GM12878 (cell line): Measurements from ENCODE around the gene IGFBP3. TPM values are rescaled to one million over a fixed set of nuclear protein-coding genes. Genes with fewer than 3 reads are reported as not detected.

Source experiments
- ATAC-seq: fragments of 200-7000 bp; cut with Tn5 transposase; 3 replicates; pipeline ENCODE4 v1.9.1; 2020; ENCODE audit warnings: mild to moderate bottlenecking, moderate library complexity
- BruUV-seq: library from RNA; stranded (reverse); fragments of 400-500 nt; replicated peaks from 2 replicates; lab custom pipeline; 2021; lab: Mats Ljungman, UMichigan
- CTCF ChIA-PET: fragments of 300-600 bp; sonication (Branson Sonifier 250); formaldehyde crosslinking; extraction: SDS; loops from one replicate; lab custom pipeline; 2021; ENCODE audit warnings: inconsistent platforms; lab: Yijun Ruan, JAX
- POLR2A ChIA-PET: fragments of 350-600 bp; formaldehyde crosslinking; extraction: SDS; loops from one replicate; lab custom pipeline; 2021; ENCODE audit warnings: inconsistent platforms; lab: Charles Lee
- RAD21 ChIA-PET: fragments of 300-600 bp; sonication (Branson Sonifier 250); formaldehyde crosslinking; loops from one replicate; lab custom pipeline; 2023; ENCODE audit warnings: antibody characterized with exemption; ENCODE audit not compliant: unreplicated experiment; lab: Charles Lee
- SMC1A ChIA-PET: fragments of 300-600 bp; sonication (Branson Sonifier 250); formaldehyde crosslinking; loops from one replicate; lab custom pipeline; 2023; ENCODE audit not compliant: unreplicated experiment, uncharacterized antibody; lab: Charles Lee
- DNase-seq: peaks from one replicate; pipeline ENCODE4 v3.0.0-alpha.2; 2011; ENCODE audit warnings: low read depth, low spot score
- FAIRE-seq: peaks from 3 replicates; lab custom pipeline; 2011; peaks lifted over from hg19 to GRCh38; lab: Jason Lieb, UNC
- H2AFZ ChIP-seq: 2 replicates; pipeline ENCODE4 v1.6.0; 2011; ENCODE audit warnings: low read depth, low read length, control low read depth; ENCODE audit not compliant: control insufficient read depth
- H3K27ac ChIP-seq: 2 replicates; pipeline ENCODE4 v1.5.1; 2011; ENCODE audit warnings: control low read depth; ENCODE audit not compliant: control insufficient read depth, insufficient read depth
- H3K27me3 ChIP-seq, 2 experiments: replicated peaks in 1 of 2; 2 replicates each; pipeline versions ENCODE4 v1.6.0 to v1.6.1; 2011; ENCODE audit warnings: low read length in 1 of 2; ENCODE audit not compliant: control insufficient read depth in 2 of 2, insufficient read depth in 2 of 2
- H3K36me3 ChIP-seq, 2 experiments: 2 replicates each; pipeline ENCODE4 v1.5.1; 2011; ENCODE audit warnings: low read length in 1 of 2; ENCODE audit not compliant: control insufficient read depth in 2 of 2, insufficient read depth in 2 of 2
- H3K4me1 ChIP-seq: 2 replicates; pipeline ENCODE4 v1.6.1; 2011; ENCODE audit warnings: mild to moderate bottlenecking, low read length, moderate library complexity, mixed read lengths; ENCODE audit not compliant: control insufficient read depth, insufficient read depth
- H3K4me2 ChIP-seq: 2 replicates; pipeline ENCODE4 v1.6.0; 2011; ENCODE audit warnings: control low read depth; ENCODE audit not compliant: control insufficient read depth, insufficient read depth
- H3K4me3 ChIP-seq: fragments of 200-600 bp; sonication (generic); 2 replicates; pipeline ENCODE4 v1.5.1; 2016
- H3K79me2 ChIP-seq: 2 replicates; pipeline ENCODE4 v1.6.0; 2011; ENCODE audit warnings: low read length; ENCODE audit not compliant: control insufficient read depth, insufficient read depth
- H3K9ac ChIP-seq: 2 replicates; pipeline ENCODE4 v1.8.0; 2011; ENCODE audit warnings: low read length, control low read depth, mixed read lengths; ENCODE audit not compliant: control insufficient read depth, insufficient read depth
- H3K9me3 ChIP-seq: replicated peaks from 3 replicates; pipeline ENCODE4 v1.5.1; 2011; ENCODE audit warnings: mild to moderate bottlenecking, low read length; ENCODE audit not compliant: control insufficient read depth, insufficient read depth
- H4K20me1 ChIP-seq: 2 replicates; pipeline ENCODE4 v1.6.0; 2011; ENCODE audit not compliant: control insufficient read depth, insufficient read depth
- DPF2 ChIP-seq: fragments of 450-650 bp; IDR thresholded peaks from 2 replicates; pipeline ENCODE4 v1.6.1; 2017; ENCODE audit warnings: mild to moderate bottlenecking
- FOXK2 ChIP-seq: fragments of 450-650 bp; IDR thresholded peaks from 2 replicates; pipeline ENCODE4 v1.6.1; 2017; ENCODE audit warnings: mild to moderate bottlenecking, moderate library complexity
- HCFC1 ChIP-seq: fragments of 150-350 bp; IDR thresholded peaks from 2 replicates; pipeline ENCODE4 v1.6.1; 2014; ENCODE audit warnings: low read length
- IRF4 ChIP-seq: IDR thresholded peaks from 2 replicates; pipeline ENCODE4 v1.6.1; 2011; ENCODE audit warnings: low read depth, low read length
- MAX ChIP-seq: IDR thresholded peaks from 2 replicates; pipeline ENCODE4 v1.6.1; 2012; ENCODE audit warnings: low read depth, low read length, improper control_type of control experiment
- MEF2A ChIP-seq: IDR thresholded peaks from 2 replicates; pipeline ENCODE4 v1.6.1; 2011; ENCODE audit warnings: low read depth, mild to moderate bottlenecking, low read length, moderate library complexity; ENCODE audit not compliant: insufficient read depth
- NFXL1 ChIP-seq: fragments of 450-650 bp; IDR thresholded peaks from 2 replicates; pipeline ENCODE4 v1.6.1; 2017; ENCODE audit warnings: antibody characterized with exemption, mild to moderate bottlenecking, borderline replicate concordance
- PAX5 ChIP-seq: IDR thresholded peaks from 2 replicates; pipeline ENCODE4 v1.6.1; 2011; ENCODE audit warnings: low read depth, low read length, borderline replicate concordance
- PKNOX1 ChIP-seq: fragments of 450-650 bp; IDR thresholded peaks from 2 replicates; pipeline ENCODE4 v1.6.1; 2016; ENCODE audit warnings: mild to moderate bottlenecking
- POLR2A ChIP-seq: IDR thresholded peaks from 2 replicates; pipeline ENCODE4 v1.6.1; 2011; ENCODE audit warnings: low read depth, mild to moderate bottlenecking, low read length
- RAD21 ChIP-seq: IDR thresholded peaks from 2 replicates; pipeline ENCODE4 v1.6.1; 2011; ENCODE audit warnings: mild to moderate bottlenecking, low read depth, low read length, moderate library complexity; ENCODE audit not compliant: insufficient read depth
- SIX5 ChIP-seq: IDR thresholded peaks from 2 replicates; pipeline ENCODE4 v1.6.1; 2011; ENCODE audit warnings: mild to moderate bottlenecking, low read depth, low read length, moderate library complexity; ENCODE audit not compliant: severe bottlenecking
- SMC3 ChIP-seq: IDR thresholded peaks from 2 replicates; pipeline ENCODE4 v1.6.1; 2011; ENCODE audit warnings: low read length, improper control_type of control experiment, borderline replicate concordance
- TCF7 ChIP-seq: IDR thresholded peaks from 2 replicates; pipeline ENCODE4 v1.6.1; 2014; ENCODE audit warnings: antibody characterized with exemption, borderline replicate concordance
- WGBS: methylation state at CpG from one replicate; pipeline ENCODE4 v1.1.6; 2016; ENCODE audit warnings: low lambda C conversion rate; ENCODE audit not compliant: insufficient replicate concordance, insufficient coverage; ENCODE audit errors: missing lambda C conversion rate; 5-methylcytosine and 5-hydroxymethylcytosine counted together
- in situ Hi-C: fragments of 300-500 bp; cut with MboI; formaldehyde crosslinking; loops from 9 replicates; pipeline ENCODE4 v1.14.3; 2018; ENCODE audit warnings: mixed read lengths
- intact Hi-C: fragments of 100-400 bp; cut with micrococcal nuclease; formaldehyde crosslinking; loops from one replicate; pipeline ENCODE4 v1.14.2; 2022; ENCODE audit not compliant: unreplicated experiment
- polyA plus RNA-seq, 11 experiments: library from polyadenylated mRNA; depleted of rRNA in 4 of 11; unstranded in 6 of 11; stranded (reverse) in 5 of 11; fragments of >200 nt; fragmentation: Nextera tagmentation in 4 of 11; fragmentation: Illumina TruSeq in 1 of 11; extraction: Ambion mirVana in 4 of 11; extraction: Trizol in 1 of 11; gene quantifications; 1 replicate in 1 of 11; 2 replicates in 10 of 11; pipeline versions ENCODE4 v1.2.1 to v1.2.3, GENCODE V29; 2011 to 2016; ENCODE audit warnings: inconsistent platforms in 2 of 11, missing spikeins in 2 of 11, low read depth in 1 of 11
- total RNA-seq, 4 experiments: library from RNA; depleted of rRNA in 3 of 4; stranded (reverse); fragments of >200 nt in 3 of 4; fragmentation: Illumina TruSeq in 1 of 4; extraction: Trizol in 1 of 4; gene quantifications; 2 replicates each; pipeline versions ENCODE4 v1.2.1 to v1.2.3, GENCODE V29; 2013 to 2021
- TF ChIP-seq, protein P1 (sequence below), 3 experiments: IDR thresholded peaks in 2 of 3; conservative IDR thresholded peaks in 1 of 3; 2 replicates each; pipeline ENCODE4 v1.5.1; 2011; ENCODE audit warnings: low read depth in 3 of 3, low read length in 3 of 3, mild to moderate bottlenecking in 3 of 3, control low read depth in 2 of 3, moderate library complexity in 2 of 3, inconsistent platforms in 1 of 3, mixed read lengths in 1 of 3; ENCODE audit not compliant: control insufficient read depth in 2 of 3, insufficient read depth in 1 of 3; ENCODE audit errors: extremely low read depth in 1 of 3
- TF ChIP-seq, protein P2 (sequence below): fragments of 450-650 bp; formaldehyde crosslinking; IDR thresholded peaks from 2 replicates; pipeline ENCODE4 v1.4.0; 2022; ENCODE audit warnings: mild to moderate bottlenecking, moderate library complexity
- TF ChIP-seq, protein P3 (sequence below): IDR thresholded peaks from 2 replicates; pipeline ENCODE4 v1.6.1; 2012; ENCODE audit warnings: low read length, inconsistent platforms

The IGFBP3 gene
- total and polyA plus RNA-seq, 10 of the 15 experiments (the other 5 are each of a cell fraction or from before 2014, with no cell fraction given) = 6.0 to 28.0 (median 15.6) TPM

DNA sequence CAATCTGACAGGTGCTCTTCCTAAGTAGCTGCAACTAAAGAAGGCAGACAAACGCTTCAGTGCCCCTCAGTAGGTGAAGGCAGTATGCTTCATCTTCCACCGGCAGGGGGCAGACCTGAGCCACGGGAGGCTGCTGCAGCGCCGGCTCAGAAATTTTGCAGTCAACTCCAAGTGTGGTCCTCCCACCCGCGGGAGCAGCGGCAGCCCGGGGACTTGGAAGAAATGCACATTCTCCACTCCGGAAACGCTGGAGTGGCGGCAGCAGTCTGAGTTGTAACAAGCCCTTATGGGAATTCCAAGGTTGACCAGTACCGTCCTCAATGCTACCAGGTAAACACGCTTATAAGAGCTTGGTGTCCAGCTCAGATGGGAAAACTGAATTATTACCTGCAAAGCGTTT lies 3.4 kb downstream of the IGFBP3 start:
- intact Hi-C loops (loop anchor here (1.0 to 10.0 kb wide), 4 partner anchors 435 to 1337 kb away; no protein-coding TSS in a partner anchor), in situ Hi-C loops (loop anchor here (5.0 kb wide), 3 partner anchors 435 to 1265 kb away; no protein-coding TSS in a partner anchor)
- no peaks in the 10 kb centered on the region for H4K20me1 ChIP-seq
- ChIA-PET RAD21 (interaction anchor here (0.6 to 4.5 kb wide), 13 partner anchors 25 to 1174 kb away, joined by 3 to 41 read pairs (median 4); no protein-coding TSS in a partner anchor), CTCF (interaction anchor here (0.6 to 9.6 kb wide), 33 partner anchors 9 to 1338 kb away, joined by 3 to 91 read pairs (median 4); no protein-coding TSS in a partner anchor), SMC1A (interaction anchor here (0.7 to 4.9 kb wide), 14 partner anchors 25 to 1266 kb away, joined by 3 to 48 read pairs (median 4); no protein-coding TSS in a partner anchor), POLR2A (interaction anchor here (0.5 kb wide), 1 partner anchor 544 kb away, joined by 3 read pairs; no protein-coding TSS in a partner anchor)
- H3K27me3 ChIP-seq = peaks cover 2 to 3% of the 10 kb centered on the region in 2 experiments; a peak in 3 of 4 replicates
- no peak overlapping the region for H3K4me3 ChIP-seq
- H2AFZ ChIP-seq = no peak overlapping the region
- H3K9ac ChIP-seq = no peak overlapping the region
- H3K79me2 ChIP-seq = no peaks in the 10 kb centered on the region
- H3K4me1 ChIP-seq = no peaks in the 10 kb centered on the region
- ATAC-seq = peak; percentile 81
- H3K36me3 ChIP-seq = no peaks in the 10 kb centered on the region
- H3K4me2 ChIP-seq = no peak overlapping the region
- DNase-seq = no peak
- H3K9me3 ChIP-seq = no peaks in the 10 kb centered on the region
- no TSS peak for BruUV-seq
- no peak overlapping the region for H3K27ac ChIP-seq
- peak; percentile 75 for FAIRE-seq
- 8% methylated on average over 15 of the region's 15 CpGs for WGBS
- TF ChIP-seq FOXK2 = no peak
- no peak for TF ChIP-seq IRF4
- peak; percentile 84 for TF ChIP-seq RAD21
- no peak for TF ChIP-seq TCF7
- TF ChIP-seq POLR2A = no peak
- TF ChIP-seq, protein P1, sequence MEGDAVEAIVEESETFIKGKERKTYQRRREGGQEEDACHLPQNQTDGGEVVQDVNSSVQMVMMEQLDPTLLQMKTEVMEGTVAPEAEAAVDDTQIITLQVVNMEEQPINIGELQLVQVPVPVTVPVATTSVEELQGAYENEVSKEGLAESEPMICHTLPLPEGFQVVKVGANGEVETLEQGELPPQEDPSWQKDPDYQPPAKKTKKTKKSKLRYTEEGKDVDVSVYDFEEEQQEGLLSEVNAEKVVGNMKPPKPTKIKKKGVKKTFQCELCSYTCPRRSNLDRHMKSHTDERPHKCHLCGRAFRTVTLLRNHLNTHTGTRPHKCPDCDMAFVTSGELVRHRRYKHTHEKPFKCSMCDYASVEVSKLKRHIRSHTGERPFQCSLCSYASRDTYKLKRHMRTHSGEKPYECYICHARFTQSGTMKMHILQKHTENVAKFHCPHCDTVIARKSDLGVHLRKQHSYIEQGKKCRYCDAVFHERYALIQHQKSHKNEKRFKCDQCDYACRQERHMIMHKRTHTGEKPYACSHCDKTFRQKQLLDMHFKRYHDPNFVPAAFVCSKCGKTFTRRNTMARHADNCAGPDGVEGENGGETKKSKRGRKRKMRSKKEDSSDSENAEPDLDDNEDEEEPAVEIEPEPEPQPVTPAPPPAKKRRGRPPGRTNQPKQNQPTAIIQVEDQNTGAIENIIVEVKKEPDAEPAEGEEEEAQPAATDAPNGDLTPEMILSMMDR (IDR thresholded peaks at IDR 0.05 in 2 of 3, conservative IDR thresholded peaks at IDR 0.05 in 1 of 3; ENCODE audit: control insufficient read depth in 2 of 3, extremely low read depth in 1 of 3, insufficient read depth in 1 of 3, low read depth in 3 of 3, low read length in 3 of 3) = peak; percentile 87 to 93 (median 89); a peak in 5 of 6 replicates
- TF ChIP-seq, protein P2, sequence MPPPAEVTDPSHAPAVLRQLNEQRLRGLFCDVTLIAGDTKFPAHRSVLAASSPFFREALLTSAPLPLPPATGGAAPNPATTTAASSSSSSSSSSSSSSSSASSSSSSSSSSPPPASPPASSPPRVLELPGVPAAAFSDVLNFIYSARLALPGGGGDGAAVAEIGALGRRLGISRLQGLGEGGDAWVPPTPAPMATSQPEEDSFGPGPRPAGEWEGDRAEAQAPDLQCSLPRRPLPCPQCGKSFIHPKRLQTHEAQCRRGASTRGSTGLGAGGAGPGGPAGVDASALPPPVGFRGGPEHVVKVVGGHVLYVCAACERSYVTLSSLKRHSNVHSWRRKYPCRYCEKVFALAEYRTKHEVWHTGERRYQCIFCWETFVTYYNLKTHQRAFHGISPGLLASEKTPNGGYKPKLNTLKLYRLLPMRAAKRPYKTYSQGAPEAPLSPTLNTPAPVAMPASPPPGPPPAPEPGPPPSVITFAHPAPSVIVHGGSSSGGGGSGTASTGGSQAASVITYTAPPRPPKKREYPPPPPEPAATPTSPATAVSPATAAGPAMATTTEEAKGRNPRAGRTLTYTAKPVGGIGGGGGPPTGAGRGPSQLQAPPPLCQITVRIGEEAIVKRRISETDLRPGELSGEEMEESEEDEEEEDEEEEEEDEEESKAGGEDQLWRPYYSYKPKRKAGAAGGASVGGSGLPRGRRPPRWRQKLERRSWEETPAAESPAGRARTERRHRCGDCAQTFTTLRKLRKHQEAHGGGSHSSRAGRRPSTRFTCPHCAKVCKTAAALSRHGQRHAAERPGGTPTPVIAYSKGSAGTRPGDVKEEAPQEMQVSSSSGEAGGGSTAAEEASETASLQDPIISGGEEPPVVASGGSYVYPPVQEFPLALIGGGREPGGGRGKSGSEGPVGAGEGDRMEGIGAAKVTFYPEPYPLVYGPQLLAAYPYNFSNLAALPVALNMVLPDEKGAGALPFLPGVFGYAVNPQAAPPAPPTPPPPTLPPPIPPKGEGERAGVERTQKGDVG (CRISPR knock-in tag) = no peak
- no peak for TF ChIP-seq PAX5
- TF ChIP-seq, protein P3, sequence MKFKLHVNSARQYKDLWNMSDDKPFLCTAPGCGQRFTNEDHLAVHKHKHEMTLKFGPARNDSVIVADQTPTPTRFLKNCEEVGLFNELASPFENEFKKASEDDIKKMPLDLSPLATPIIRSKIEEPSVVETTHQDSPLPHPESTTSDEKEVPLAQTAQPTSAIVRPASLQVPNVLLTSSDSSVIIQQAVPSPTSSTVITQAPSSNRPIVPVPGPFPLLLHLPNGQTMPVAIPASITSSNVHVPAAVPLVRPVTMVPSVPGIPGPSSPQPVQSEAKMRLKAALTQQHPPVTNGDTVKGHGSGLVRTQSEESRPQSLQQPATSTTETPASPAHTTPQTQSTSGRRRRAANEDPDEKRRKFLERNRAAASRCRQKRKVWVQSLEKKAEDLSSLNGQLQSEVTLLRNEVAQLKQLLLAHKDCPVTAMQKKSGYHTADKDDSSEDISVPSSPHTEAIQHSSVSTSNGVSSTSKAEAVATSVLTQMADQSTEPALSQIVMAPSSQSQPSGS = no peak
- no peak for TF ChIP-seq MAX
- TF ChIP-seq MEF2A = no peak
- peak; percentile 95 for TF ChIP-seq SMC3
- TF ChIP-seq DPF2 = no peak
- TF ChIP-seq SIX5 = no peak
- TF ChIP-seq PKNOX1 = no peak
- TF ChIP-seq NFXL1 = no peak
- TF ChIP-seq HCFC1 = no peak
